Skeletal muscle satellite cell (primary cell): ENCODE measurements around the gene GYPC.
"Not testable (repeated sequence)": the region's sequence is repeated elsewhere in the genome, so short reads cannot be mapped to it uniquely, and the experiment has no call there.

ENCODE experiments used
- H3K27me3 ChIP-seq: 2 replicates; pipeline ENCODE4 v1.7.0; 2013; ENCODE audit warnings: low read length; ENCODE audit not compliant: control insufficient read depth, insufficient read depth
- H3K36me3 ChIP-seq: 2 replicates; pipeline ENCODE4 v1.7.0; 2013; ENCODE audit warnings: mild to moderate bottlenecking, control low read depth, low read length; ENCODE audit not compliant: insufficient read depth
- H3K4me1 ChIP-seq: 2 replicates; pipeline ENCODE4 v1.7.0; 2013; ENCODE audit warnings: low read length; ENCODE audit not compliant: control insufficient read depth, insufficient read depth
- H3K4me2 ChIP-seq: 2 replicates; pipeline ENCODE4 v1.7.0; 2013; ENCODE audit warnings: mild to moderate bottlenecking, low read length
- H3K4me3 ChIP-seq: 2 replicates; pipeline ENCODE4 v1.7.0; 2013; ENCODE audit warnings: low read length
- H3K9ac ChIP-seq: 2 replicates; pipeline ENCODE4 v1.7.0; 2013; ENCODE audit warnings: mild to moderate bottlenecking, low read depth, low read length, moderate library complexity
- H3K9me3 ChIP-seq: replicated peaks from 2 replicates; pipeline ENCODE4 v1.7.0; 2013; ENCODE audit warnings: mild to moderate bottlenecking, control low read depth, low read length

GYPC gene

DNA sequence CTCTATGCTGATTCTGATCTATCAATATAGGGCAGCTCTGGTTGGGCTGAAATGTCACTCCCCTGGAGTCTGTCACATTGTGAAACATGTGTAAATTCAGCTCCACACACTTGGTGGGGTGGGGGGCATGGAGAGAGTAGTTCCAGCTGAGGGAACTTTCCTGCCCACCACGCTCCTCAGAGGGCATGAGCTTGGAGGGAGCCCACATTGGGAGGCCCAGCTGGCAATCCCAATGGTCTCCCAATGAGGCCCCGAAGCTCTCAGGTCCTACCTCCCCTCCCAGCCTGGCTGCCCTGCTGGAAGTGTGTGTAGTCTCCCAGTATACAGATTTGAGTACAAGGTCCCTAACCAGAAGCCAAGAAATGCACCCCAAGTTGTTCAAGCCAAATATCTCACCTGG lies 31.5 kb downstream of the GYPC start:
- Histone ChIP-seq H3K4me2 (no peak overlapping the region), H3K9ac (no peak overlapping the region), H3K27me3 (no peaks in the 10 kb centered on the region), H3K9me3 (no peaks in the 10 kb centered on the region), H3K36me3 (no peaks in the 10 kb centered on the region), H3K4me3 (no peak overlapping the region), H3K4me1 (no peaks in the 10 kb centered on the region)

DNA sequence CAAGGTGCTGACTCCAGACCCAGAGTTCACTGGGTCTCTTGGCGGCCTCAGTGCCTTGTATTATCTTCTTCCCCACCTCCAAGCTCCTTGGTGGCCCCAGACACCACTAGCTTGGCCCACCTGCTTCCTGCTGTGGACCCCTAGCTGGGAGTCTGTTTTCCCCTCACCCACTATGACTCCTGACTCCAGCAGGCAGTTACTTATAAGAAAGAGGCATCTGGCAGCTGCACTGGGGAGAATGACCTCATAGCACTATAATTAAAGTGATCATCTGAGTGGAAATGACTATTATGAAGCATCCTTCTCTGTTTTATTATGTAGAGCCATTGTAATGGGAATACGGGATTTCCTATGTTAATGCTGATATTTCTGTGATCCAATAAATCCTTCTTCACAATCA lies 32.6 kb downstream of the GYPC start:
- H3K36me3 ChIP-seq, H3K9me3 ChIP-seq, H3K27me3 ChIP-seq, H3K4me1 ChIP-seq, H3K9ac ChIP-seq, H3K4me2 ChIP-seq, H3K4me3 ChIP-seq: not testable (repeated sequence)

DNA sequence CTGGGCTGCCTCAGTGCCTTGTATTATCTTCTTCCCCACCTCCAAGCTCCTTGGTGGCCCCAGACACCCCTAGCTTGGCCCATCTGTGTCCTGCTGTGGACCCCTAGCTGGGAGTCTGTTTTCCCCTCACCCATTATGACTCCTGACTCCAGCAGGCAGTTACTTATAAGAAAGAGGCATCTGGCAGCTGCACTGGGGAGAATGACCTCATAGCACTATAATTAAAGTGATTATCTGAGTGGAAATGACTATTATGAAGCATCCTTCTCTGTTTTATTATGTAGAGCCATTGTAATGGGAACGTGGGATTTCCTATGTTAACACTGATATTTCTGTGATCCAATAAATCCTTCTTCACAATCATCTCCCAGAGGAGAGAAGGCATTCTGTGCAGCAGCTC lies 36.3 kb downstream of the GYPC start:
- not testable (repeated sequence) for H3K4me2 ChIP-seq, H3K4me3 ChIP-seq, H3K9me3 ChIP-seq, H3K4me1 ChIP-seq, H3K27me3 ChIP-seq, H3K9ac ChIP-seq
- peaks cover 12% of the 10 kb centered on the region for H3K36me3 ChIP-seq

DNA sequence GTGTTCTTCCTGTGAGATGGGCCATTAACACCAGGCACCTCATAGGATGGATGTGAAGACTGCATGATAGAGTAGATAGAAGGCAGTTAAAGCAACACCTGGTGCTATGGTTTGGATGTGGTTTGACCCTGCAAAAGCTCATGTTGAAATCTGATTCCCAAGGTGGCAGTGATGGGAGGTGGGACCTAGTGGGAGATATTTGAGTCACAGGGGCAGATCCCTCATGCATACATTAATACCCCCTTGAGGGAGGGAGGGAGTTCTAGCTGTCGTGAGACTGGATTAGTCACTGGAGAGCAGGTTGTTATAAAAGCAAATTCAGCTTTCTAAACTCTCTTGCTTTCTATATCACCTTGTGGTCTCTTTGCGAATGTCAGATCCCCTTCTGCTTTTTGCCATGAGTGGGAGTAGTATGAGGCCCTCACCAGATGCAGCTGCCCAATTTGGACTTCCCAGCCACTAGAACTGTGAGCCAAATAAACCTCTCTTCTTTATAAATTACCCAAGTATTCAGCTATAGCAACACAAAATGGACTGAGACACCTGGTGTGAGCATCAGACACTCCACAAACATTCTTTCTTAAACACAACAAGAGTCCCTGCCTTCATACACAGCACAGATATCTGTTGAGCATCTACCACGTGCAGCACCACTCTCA lies 37.1 kb downstream of the GYPC start:
- H3K9me3 ChIP-seq, H3K4me3 ChIP-seq, H3K27me3 ChIP-seq, H3K9ac ChIP-seq, H3K4me1 ChIP-seq, H3K4me2 ChIP-seq: not testable (repeated sequence)
- peaks cover 12% of the 10 kb centered on the region for H3K36me3 ChIP-seq

DNA sequence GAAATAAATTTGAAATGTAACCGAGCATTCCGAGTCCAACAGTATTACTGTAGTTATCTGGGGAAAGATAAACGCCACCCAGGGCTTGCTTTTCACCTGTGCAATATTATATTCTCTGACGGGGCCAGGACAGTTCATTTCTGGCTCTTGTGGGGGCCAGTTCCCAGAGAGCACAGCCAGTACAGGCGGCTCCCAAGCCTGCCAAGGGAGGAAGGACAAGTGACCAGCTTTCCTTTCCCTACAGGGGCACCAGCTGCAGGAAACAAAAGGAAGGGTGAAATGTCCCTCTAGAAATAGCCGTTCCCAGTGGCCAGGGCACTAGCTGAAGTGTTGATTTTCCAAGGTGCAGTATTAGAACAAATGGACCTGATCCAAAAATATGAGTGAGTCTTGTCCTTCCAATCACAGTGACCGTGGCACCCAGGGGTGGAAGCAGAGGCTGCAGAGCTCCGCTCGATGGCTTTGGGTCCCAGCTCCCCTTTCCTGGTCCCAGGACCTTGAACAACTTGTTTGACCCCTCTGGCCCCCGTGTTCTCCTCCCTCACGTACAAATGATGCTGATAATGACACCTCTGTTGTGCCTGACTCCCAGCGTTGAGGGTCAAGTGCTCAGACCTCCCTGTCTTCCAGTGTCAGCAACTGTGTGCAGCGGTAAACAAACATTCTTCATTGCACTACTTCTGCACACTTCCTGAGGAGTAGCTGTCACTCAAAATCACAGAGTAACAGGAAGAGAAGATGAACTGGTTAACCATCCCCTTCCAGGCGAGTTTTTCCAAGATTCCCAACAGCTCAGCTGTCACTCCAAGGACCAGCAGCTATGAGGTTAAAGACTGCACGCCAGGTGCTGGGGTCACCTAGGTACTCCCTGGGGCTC lies 40.9 kb downstream of the GYPC start:
- Histone ChIP-seq H3K36me3 (peaks cover 12% of the 10 kb centered on the region), H3K9me3 (no peaks in the 10 kb centered on the region), H3K4me1 (peaks cover 3% of the 10 kb centered on the region), H3K9ac (no peak overlapping the region), H3K27me3 (no peaks in the 10 kb centered on the region), H3K4me3 (no peak overlapping the region), H3K4me2 (no peak overlapping the region)

DNA sequence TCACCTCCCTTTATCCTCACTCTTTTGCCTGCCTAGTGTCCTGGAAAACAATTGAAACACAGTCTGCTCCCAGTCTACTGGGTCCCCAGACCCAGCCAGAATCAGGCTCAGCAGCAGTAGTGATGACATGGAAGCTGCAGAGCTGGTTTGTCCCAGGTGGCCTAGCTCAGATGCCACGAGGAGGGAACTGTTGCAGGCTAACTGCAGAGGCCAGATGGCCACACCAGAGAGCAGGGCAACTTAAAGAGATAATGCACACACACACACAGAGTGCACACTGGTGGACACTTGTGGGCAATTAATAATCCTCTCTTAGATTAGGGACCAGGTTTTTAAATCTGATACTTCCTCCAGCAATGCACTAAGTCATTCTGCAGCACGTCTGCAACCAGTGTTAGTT lies 42.4 kb downstream of the GYPC start:
- Histone ChIP-seq H3K36me3 (peaks cover 12% of the 10 kb centered on the region), H3K27me3 (no peaks in the 10 kb centered on the region)

DNA sequence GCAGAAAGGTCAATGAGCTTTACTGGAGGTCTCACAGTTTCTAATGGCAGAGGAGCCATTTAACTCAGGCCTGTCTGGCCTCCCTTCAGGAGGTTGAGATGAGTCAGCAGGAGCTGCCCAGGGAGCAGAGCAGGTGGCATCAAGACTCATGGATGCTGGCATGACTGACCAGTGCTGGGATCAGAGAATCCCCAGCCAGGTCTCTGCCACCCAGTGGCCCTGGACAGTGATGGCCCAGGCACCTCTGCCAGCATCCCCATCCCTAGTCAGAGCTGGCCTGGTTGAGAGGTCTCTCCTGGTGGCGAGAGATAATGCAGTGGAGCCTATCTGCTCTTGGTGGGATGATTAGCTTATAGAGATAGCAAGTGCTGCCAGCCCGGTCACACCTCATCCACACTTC lies 43.1 kb downstream of the GYPC start:
- H3K9me3 ChIP-seq: no peaks in the 10 kb centered on the region
- H3K4me3 ChIP-seq: no peak overlapping the region
- H3K36me3 ChIP-seq: peaks cover 12% of the 10 kb centered on the region
- no peak overlapping the region for H3K4me2 ChIP-seq
- peaks cover 3% of the 10 kb centered on the region for H3K4me1 ChIP-seq
- H3K27me3 ChIP-seq: no peaks in the 10 kb centered on the region
- no peak overlapping the region for H3K9ac ChIP-seq

More for the DNA sequence above, 42.4 kb downstream of the GYPC start:
- H3K9me3 ChIP-seq: no peaks in the 10 kb centered on the region
- peaks cover 3% of the 10 kb centered on the region for H3K4me1 ChIP-seq
- no peak overlapping the region for H3K9ac ChIP-seq
- no peak overlapping the region for H3K4me2 ChIP-seq
- H3K4me3 ChIP-seq: no peak overlapping the region

DNA sequence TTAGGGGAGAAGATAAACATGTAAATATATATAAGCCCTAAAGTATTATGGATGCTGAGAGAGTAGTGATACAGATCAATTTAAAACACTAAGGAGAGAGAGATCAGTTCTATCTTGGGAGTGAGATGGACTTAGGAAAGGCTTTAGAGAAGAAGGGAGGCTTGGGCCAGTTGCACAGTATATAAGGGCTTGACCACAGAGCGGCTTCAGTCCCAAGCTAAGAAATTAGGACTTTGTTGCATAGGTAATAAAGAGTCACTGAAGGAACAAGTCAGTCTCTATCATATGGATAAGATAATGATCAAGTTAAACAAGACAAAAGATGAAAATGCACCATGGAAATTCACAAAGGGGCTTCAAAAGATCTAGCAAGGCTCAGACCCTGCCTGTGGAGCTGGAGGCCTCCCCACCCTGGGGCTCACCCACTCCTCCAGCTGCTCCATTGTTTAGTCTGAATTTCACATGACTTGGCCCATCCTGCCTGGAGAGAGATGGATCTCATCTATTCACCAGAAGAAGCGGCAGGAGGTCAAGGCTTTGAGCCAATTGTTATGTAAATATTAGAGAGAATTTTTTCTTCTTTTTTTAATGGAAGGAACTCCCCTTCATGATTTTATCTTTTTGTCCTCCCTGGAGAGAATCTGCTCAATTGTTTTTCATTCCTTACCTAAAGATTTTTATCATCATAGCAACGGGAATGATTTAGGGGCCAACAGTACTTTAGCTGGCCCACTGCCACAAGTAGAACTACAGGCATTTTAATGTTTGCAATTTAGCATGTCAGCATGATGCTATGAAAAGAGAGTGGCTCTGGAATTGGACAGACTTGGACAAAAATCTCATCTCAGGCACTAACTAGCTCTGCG lies 44.0 kb downstream of the GYPC start:
- no peaks in the 10 kb centered on the region for H3K27me3 ChIP-seq
- peaks cover 3% of the 10 kb centered on the region for H3K4me1 ChIP-seq
- H3K4me3 ChIP-seq: no peak overlapping the region
- no peak overlapping the region for H3K4me2 ChIP-seq
- no peak overlapping the region for H3K9ac ChIP-seq
- peaks cover 12% of the 10 kb centered on the region for H3K36me3 ChIP-seq
- H3K9me3 ChIP-seq: no peaks in the 10 kb centered on the region

DNA sequence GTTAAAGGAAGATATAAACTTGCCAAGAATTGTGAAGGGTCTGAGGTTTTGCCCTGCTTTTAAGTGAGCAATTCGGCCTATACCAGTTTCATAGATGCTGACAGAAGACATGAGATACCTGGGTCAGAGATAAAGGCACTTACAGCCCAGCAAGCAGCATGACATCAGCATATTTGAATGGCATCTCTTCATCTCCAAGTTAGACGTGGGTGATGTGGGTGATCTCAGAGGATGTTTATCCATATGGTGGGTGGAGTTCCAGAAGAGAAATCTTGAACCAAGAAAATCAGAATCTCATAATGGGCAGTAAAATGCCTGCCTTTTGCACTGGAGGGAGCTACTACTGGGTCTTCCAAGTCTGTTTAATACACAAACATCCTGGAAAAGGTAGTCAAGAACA lies 44.7 kb downstream of the GYPC start:
- Histone ChIP-seq H3K36me3 (peaks cover 11% of the 10 kb centered on the region), H3K9me3 (no peaks in the 10 kb centered on the region), H3K4me2 (no peak overlapping the region), H3K4me3 (no peak overlapping the region), H3K9ac (no peak overlapping the region), H3K27me3 (no peaks in the 10 kb centered on the region), H3K4me1 (peaks cover 3% of the 10 kb centered on the region)

DNA sequence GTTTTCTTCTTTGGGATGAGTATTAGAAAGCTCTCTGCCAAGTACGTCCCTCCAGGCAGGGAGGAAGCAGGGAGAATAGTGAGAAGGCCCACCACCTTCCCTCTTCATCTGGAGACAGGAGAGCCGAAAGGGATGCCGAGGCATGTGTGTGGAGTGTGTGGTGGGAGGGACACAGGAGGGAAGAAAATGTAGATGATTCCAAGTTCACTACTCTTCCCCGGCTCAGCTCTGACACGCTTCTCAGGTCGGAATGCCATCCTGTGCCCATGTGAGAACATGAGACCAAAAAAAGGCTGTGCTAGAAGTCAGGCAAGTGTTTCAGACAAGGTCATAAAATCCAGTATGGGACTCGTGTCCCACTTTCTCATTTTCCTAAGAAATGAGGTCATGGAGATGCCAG lies 47.4 kb downstream of the GYPC start:
- Histone ChIP-seq H3K4me1 (peaks cover 3% of the 10 kb centered on the region), H3K27me3 (peaks cover 5% of the 10 kb centered on the region), H3K9me3 (no peaks in the 10 kb centered on the region), H3K36me3 (no peaks in the 10 kb centered on the region), H3K4me3 (no peak overlapping the region), H3K9ac (no peak overlapping the region), H3K4me2 (no peak overlapping the region)

DNA sequence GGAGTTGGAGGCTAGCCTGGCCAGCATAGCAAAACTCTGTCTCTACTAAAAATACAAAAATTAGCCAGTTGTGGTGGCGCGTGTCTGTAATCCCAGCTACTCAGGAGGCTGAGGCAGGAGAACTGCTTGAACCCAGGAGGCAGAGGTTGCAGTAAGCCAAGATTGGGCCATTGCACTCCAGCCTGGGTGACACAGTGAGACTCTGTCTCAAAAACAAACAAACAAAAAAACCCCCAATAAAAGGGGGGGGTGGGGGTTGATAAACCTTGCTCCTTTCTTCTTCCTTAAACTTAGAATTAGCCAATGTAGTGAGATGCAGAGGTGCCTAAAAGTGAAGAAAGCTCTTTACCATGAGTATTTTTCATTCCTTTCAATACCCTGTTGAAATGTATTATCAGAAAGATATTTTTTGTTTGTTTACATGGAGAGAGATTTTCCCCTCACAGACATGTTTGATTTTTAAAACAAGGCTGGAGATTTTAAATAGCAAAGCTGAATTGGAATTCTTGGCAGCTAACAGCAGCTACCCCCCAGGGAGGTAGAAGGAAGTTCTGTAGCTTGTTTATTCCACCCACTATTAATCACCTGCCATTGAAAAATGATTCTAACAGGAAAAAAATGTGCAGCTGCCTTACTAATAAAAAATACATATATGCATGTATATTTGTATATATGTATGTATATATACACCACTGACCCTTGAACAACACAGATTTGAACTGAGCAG lies 48.6 kb downstream of the GYPC start:
- no peaks in the 10 kb centered on the region for H3K9me3 ChIP-seq
- peaks cover 5% of the 10 kb centered on the region for H3K27me3 ChIP-seq
- H3K9ac ChIP-seq: no peak overlapping the region
- no peak overlapping the region for H3K4me3 ChIP-seq
- peaks cover 3% of the 10 kb centered on the region for H3K4me1 ChIP-seq
- H3K36me3 ChIP-seq: no peaks in the 10 kb centered on the region
- no peak overlapping the region for H3K4me2 ChIP-seq
